NCI-H526 treated with DMSO at 0.1 percent for 48 hours (cell line): Measurements from ENCODE around the gene PPDPF.
"Not testable (repeated sequence)": the region's sequence is repeated elsewhere in the genome, so short reads cannot be mapped to it uniquely, and the experiment has no call there.

ENCODE experiments used
- DNase-seq: peaks from one replicate; lab custom pipeline; 2025; lab: John Stamatoyannopoulos, UW

Gene PPDPF

GRCh38 chr20:63551068-63551467 lies 30.5 kb downstream of the PPDPF start:
- DNase-seq, result no peak

GRCh38 chr20:63552481-63553249 lies 32.1 kb downstream of the PPDPF start:
- no peak for DNase-seq

- DNase-seq, result peak; percentile 70
Measured at GRCh38 chr20:63553251-63553932, 32.8 kb downstream of the PPDPF start.

DNA sequence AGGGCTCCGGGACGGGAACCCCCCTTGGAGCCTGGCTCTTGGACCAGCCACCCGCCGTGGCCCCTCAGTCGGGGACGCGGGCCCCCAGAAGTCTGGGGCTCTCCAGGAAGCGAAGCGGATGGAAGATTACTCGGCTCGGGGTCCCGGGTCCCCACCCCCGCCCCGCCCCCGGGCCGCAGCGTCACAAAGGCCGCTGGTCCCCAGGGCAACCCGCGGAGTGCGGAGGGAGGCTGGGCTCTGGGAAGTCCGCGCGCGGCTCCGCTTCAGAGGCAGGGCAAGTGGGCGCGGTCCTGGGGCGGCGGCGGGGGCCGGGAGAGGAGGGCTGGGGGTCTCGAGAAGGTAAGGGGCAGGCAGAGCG lies 33.3 kb downstream of the PPDPF start, which contains the start of gene FNDC11:
Gene FNDC11, plus strand, starts transcription at position 227 of the 358 bp plus-strand sequence. CDS start 1,505 bp downstream, outside the sequence.
- DNase-seq, result no peak

- DNase-seq, result no peak
Measured at GRCh38 chr20:63554361-63555278, 34.1 kb downstream of the PPDPF start.

DNA sequence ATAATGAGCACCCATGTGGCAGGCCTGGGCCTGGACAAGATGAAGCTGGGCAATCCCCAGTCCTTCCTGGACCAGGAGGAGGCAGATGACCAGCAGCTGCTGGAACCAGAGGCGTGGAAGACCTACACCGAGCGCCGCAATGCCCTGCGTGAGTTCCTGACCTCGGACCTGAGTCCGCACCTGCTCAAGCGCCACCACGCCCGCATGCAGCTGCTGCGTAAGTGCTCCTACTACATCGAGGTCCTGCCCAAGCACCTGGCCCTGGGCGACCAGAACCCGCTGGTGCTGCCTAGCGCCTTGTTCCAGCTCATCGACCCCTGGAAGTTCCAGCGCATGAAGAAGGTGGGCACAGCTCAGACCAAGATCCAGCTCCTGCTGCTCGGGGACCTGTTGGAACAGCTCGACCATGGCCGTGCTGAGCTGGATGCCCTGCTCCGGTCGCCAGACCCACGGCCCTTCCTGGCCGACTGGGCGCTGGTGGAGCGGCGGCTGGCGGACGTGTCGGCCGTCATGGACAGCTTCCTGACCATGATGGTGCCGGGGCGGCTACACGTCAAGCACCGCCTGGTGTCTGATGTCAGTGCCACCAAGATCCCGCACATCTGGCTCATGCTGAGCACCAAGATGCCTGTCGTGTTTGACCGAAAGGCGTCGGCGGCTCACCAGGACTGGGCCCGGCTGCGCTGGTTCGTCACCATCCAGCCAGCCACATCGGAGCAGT lies 35.3 kb downstream of the PPDPF start:
- no peak for DNase-seq

- no peak for DNase-seq
Measured at GRCh38 chr20:63556873-63557478, 36.4 kb downstream of the PPDPF start.

DNA sequence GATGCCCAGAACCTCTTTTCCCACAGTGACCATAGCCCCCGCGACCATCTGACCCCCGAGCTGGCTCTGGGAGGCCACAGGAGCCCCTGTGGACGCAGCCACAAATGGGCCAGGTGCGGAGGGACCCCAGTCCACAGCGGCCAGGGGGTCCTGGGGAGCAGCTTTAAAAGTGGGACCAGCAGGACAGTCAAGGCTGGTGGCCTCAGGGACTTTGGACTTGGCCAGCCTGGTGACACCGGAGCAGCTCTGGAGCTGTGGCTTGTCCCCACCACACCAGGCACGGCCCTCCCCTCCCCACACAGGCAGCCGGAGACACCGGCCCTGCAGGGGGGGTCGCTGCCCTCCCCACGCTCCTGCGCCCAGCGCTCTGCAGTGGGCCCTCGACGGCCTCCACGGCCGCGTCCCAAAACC lies 36.9 kb downstream of the PPDPF start:
- no peak for DNase-seq

DNA sequence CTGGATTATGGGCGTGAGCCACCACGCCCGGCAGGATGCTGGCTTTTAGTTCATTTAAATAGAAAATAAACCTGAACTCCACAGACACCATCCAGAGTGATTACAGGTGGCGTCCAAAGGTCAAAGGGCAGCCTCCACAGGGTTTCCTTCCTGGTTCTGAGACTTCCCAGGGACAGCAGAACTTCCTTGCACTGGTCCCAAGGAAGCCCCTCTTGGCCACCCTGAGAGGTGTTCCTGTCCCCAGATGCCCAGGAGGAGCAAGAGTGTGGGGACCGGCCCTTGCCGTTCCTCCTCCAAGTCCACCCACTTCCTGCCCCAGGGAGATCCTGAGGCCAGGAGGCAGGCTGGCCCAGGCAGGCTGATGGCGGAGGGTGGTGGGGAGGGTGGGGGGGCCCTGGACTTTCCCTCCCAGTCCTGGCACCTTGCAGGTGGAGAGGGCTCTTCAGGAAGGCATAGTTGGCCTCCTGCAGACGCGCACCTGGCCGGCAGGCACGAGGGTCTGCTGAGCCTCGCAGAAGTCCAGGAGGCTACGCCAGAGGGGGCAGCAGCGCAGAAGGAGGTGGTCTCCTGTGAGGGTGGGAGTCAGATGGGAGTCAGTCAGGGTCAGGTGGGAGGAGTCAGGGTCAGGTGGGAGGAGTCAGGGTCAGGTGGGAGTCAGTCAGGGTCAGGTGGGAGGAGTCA lies 38.4 kb downstream of the PPDPF start:
- no peak for DNase-seq

DNA sequence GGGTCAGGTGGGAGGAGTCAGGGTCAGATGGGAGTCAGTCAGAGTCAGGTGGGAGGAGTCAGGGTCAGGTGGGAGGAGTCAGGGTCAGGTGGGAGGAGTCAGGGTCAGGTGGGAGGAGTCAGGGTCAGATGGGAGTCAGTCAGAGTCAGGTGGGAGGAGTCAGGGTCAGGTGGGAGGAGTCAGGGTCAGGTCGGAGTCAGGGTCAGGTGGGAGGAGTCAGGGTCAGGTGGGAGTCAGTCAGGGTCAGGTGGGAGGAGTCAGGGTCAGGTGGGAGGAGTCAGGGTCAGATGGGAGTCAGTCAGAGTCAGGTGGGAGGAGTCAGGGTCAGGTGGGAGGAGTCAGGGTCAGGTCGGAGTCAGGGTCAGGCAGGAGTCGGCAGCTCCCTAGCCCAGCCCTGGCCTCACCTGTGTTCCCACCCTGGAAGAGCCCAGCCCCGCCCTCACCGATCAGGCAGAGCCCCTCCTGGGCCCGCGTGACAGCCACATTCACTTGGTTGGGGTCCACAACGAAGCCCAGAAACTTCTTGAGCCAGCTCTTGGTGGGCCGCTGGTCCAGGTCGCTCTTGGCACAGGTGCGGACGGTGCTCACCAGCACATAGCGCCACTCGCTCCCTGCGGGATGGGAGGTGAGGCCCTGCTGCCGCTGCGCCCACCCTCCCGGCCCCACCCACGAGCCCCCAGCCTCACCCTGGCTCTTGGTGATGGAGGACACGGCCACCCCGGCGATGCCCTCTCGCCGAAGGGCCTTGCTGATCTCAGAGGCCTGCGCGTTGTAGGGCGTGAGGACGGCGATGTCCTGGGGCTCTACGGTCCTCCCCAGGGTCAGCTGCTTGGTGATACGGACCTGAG lies 39.1 kb downstream of the PPDPF start:
- DNase-seq, result not testable (repeated sequence)

- DNase-seq, result no peak
Measured at GRCh38 chr20:63560333-63560805, 39.8 kb downstream of the PPDPF start.

GRCh38 chr20:63560856-63561609 lies 40.5 kb downstream of the PPDPF start:
- no peak for DNase-seq

DNA sequence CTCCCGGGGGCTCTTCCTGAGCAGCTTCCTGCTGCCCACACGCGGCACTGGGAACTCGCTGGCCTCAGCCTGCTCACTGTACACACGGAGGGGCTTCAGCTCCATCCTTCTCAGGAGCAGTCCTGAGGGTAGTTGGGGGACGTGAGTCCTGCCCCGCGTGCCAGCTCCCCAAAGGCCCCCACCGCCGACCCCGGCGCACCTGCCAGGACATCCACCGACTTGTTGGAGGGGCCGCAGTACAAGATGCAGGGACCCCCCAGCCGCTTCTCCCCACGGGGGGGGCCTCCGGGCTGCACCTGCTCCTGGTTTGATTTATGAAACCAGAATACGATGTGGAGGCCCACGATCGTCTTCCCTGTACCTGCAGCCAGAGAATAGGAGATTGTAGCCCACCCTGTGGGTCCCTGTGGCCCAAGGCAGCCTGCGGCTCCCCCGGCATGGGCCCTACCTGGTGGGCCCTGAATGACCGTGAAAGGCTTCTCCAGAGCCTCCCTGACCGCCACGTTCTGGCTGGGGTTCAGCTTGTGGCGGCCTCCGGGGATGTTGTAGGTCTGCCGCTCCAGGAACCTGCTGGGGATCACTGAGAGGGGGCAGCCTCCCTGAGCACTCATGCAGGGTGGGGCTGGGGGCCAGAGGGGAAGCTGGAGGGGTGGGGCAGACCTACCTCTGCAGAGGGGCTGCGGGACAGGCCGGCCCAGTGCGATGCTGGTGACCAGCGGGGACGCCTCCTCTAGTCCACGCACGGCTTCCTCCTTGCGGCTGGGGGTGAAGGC lies 41.2 kb downstream of the PPDPF start:
- no peak for DNase-seq

DNA sequence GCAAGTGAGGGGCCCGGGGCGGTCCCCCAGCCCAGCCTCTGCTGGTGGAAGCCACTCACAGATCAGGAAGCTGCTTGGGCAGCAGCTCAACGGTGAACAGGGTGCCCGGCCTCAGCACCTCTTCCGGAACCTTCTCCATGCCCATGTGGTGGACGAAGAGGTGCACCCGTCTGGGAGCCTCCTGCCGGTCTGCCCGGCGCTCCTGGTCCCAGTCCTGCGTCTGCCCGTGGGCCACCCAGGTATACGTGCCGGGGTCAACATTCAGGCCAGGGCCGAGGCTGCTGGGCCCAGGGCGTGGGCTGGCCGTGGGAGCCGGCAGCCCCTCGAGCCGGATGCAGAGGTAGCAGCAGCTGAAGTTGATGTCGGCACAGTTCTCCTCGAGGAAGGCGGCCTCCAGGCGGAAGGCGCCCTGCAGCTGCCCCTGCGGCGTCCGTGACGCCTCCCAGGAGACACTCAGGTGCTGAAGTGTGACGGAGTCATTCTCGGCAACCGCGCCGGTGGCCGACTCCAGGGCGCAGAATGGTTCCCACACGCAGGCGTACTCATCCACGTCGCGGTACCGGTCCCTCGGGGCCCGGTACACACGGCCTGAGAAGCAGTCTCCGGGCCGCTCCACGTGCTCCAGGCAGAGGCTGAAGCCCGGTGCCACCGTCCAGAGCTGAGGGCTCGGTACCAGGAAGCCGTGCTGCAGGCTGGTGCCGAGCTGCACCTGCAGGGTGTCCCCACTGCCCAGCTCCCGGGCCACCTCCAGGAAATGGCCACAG lies 42.1 kb downstream of the PPDPF start:
- DNase-seq, result no peak

DNA sequence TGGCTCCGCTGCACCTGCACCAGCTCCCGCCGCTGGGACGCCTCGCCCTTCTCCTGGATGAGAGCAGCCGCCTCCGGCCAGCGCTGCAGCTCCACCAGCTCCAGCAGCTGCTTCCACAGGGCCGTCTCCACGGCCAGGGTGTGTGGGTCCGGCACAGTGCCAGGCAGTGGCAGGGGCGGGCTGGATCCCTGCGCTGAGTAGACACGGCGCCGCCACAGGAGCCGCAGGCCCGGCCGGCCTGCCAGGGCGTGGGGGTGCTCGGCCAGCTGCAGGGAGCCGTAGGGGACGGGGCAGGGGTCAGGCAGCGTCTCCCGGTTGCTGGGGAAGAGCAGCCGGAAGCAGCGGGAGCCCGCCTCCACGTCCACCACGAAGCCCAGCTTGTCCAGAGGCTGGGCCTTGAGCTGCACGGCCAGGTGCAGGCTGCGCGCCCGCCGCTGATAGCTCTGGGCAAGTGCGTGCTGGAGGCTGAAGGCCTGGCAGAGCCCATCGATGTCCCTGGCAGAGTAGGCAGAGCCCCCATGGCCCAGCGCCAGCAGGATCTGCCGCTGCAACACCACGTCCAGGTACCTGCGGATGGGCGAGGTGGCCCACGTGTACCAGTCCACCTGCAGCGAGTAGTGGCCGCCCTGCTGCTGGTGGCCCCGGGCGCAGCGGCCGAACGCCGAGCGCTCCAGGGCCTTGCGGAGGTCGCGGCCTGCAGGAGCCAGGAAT lies 42.8 kb downstream of the PPDPF start:
- DNase-seq, result no peak

- DNase-seq, result no peak
Measured at GRCh38 chr20:63564036-63564810, 43.7 kb downstream of the PPDPF start.
